ENCODE data around the gene GARS1. TPM values are rescaled to one million over a fixed set of nuclear protein-coding genes. Genes with fewer than 3 reads are reported as not detected.

GARS1 gene
- total and polyA plus RNA-seq, 10 donors, result 41.0 to 90.1 (median 52.1) TPM

GRCh38 chr7:30598121-30598876 lies 3.6 kb downstream of the GARS1 start:
- H3K9me3 ChIP-seq, result no peaks in the 10 kb centered on the region

GRCh38 chr7:30604901-30605300 lies 10.2 kb downstream of the GARS1 start:
- H3K36me3 ChIP-seq, result peaks cover 0 to 100% (median 83%) of the 10 kb centered on the region in 6 donors

More at GRCh38 chr7:30598121-30598876, 3.6 kb downstream of the GARS1 start:
- H3K4me3 ChIP-seq, result no peak overlapping the region
- DNase-seq, result no peak
- peaks cover 0 to 51% (median 42%) of the 10 kb centered on the region in 6 donors for H3K36me3 ChIP-seq
- TF ChIP-seq POLR2A (IDR thresholded peaks at IDR 0.05), result no peak
- no peak for TF ChIP-seq POLR2AphosphoS5 (IDR thresholded peaks at IDR 0.05)
- TF ChIP-seq CTCF (IDR thresholded peaks at IDR 0.05 in 8 of 11, conservative IDR thresholded peaks at IDR 0.05 in 3 of 11), result no peak
- peaks cover 18 to 46% (median 33%) of the 10 kb centered on the region in 6 donors for H3K4me1 ChIP-seq
- WGBS, 5 donors, result 88 to 95% (median 94%) methylated on average over 13 of the region's 13 CpGs
- intact Hi-C loops (cut with DNase I; ENCODE audit: low total_unique reads), result no loop called here
- H3K27me3 ChIP-seq (replicated peaks in 1 of 7), result no peaks in the 10 kb centered on the region
- no peak overlapping the region for H3K27ac ChIP-seq

GRCh38 chr7:30605832-30606231 lies 11.2 kb downstream of the GARS1 start:
- no peaks in the 10 kb centered on the region for H3K27me3 ChIP-seq (replicated peaks in 1 of 7)
- no peaks in the 10 kb centered on the region for H3K9me3 ChIP-seq
- DNase-seq, result no peak
- H3K4me1 ChIP-seq, result no peaks in the 10 kb centered on the region
- TF ChIP-seq POLR2A (IDR thresholded peaks at IDR 0.05) (no peak), POLR2AphosphoS5 (IDR thresholded peaks at IDR 0.05) (no peak), CTCF (IDR thresholded peaks at IDR 0.05 in 8 of 11, conservative IDR thresholded peaks at IDR 0.05 in 3 of 11) (no peak)
- H3K27ac ChIP-seq, result no peak overlapping the region
- 95 to 98% (median 96%) methylated on average over 3 of the region's 3 CpGs for WGBS, 5 donors
- H3K36me3 ChIP-seq, result peaks cover 0 to 100% (median 81%) of the 10 kb centered on the region in 6 donors
- intact Hi-C loops (cut with DNase I; ENCODE audit: low total_unique reads), result no loop called here
- no peak overlapping the region for H3K4me3 ChIP-seq

More at GRCh38 chr7:30604901-30605300, 10.2 kb downstream of the GARS1 start:
- Histone ChIP-seq H3K27me3 (replicated peaks in 1 of 7) (no peaks in the 10 kb centered on the region), H3K27ac (no peak overlapping the region), H3K9me3 (no peaks in the 10 kb centered on the region), H3K4me3 (no peak overlapping the region), H3K4me1 (no peaks in the 10 kb centered on the region)
- WGBS, 5 donors, result 82 to 95% (median 92%) methylated on average over 3 of the region's 3 CpGs
- no peak for TF ChIP-seq POLR2A (IDR thresholded peaks at IDR 0.05)
- TF ChIP-seq CTCF (IDR thresholded peaks at IDR 0.05 in 8 of 11, conservative IDR thresholded peaks at IDR 0.05 in 3 of 11), result no peak
- no peak for TF ChIP-seq POLR2AphosphoS5 (IDR thresholded peaks at IDR 0.05)
- intact Hi-C loops (cut with DNase I; ENCODE audit: low total_unique reads), result no loop called here
- no peak for DNase-seq

- no peaks in the 10 kb centered on the region for H3K27me3 ChIP-seq (replicated peaks in 1 of 7)
- WGBS, 5 donors, result 85 to 94% (median 89%) methylated on average over 6 of the region's 6 CpGs
- no peak overlapping the region for H3K4me3 ChIP-seq
- no peaks in the 10 kb centered on the region for H3K4me1 ChIP-seq
- TF ChIP-seq CTCF (IDR thresholded peaks at IDR 0.05 in 8 of 11, conservative IDR thresholded peaks at IDR 0.05 in 3 of 11) (no peak), POLR2A (IDR thresholded peaks at IDR 0.05) (no peak), POLR2AphosphoS5 (IDR thresholded peaks at IDR 0.05) (no peak)
- intact Hi-C loops (cut with DNase I; ENCODE audit: low total_unique reads), result no loop called here
- no peak for DNase-seq
- peaks cover 3 to 100% (median 71%) of the 10 kb centered on the region in 6 donors for H3K36me3 ChIP-seq
- no peaks in the 10 kb centered on the region for H3K9me3 ChIP-seq
- H3K27ac ChIP-seq, result no peak overlapping the region
These were observed 18.1 kb downstream of the GARS1 start for GRCh38 chr7:30612658-30613265.
